Endothelial cell of umbilical vein (primary cell): ENCODE measurements around the gene CTAGE9.

Experiments used
- EZH2 ChIP-seq: IDR thresholded peaks from 2 replicates; pipeline ENCODE4 v1.6.1; 2012; ENCODE audit warnings: borderline replicate concordance, low read depth, mild to moderate bottlenecking, moderate library complexity, low read length, inconsistent platforms; ENCODE audit not compliant: severe bottlenecking
- JUN ChIP-seq: IDR thresholded peaks from 2 replicates; pipeline ENCODE4 v1.6.1; 2011; ENCODE audit warnings: borderline replicate concordance, low read depth; ENCODE audit not compliant: insufficient read length, insufficient read depth
- MAX ChIP-seq: IDR thresholded peaks from 2 replicates; pipeline ENCODE4 v1.6.1; 2011; ENCODE audit not compliant: insufficient read depth, insufficient read length
- MYC ChIP-seq: IDR thresholded peaks from one replicate; pipeline ENCODE4 v1.6.1; 2011; ENCODE audit warnings: mild to moderate bottlenecking, low read depth, low read length
- POLR2A ChIP-seq: IDR thresholded peaks from 2 replicates; pipeline ENCODE4 v1.6.1; 2012; ENCODE audit warnings: low read depth, mild to moderate bottlenecking, control low read depth, low read length
- POLR2AphosphoS5 ChIP-seq: IDR thresholded peaks from 2 replicates; pipeline ENCODE4 v1.6.1; 2012; ENCODE audit warnings: low read depth, mild to moderate bottlenecking, control low read depth, low read length, moderate library complexity; ENCODE audit not compliant: insufficient read depth
- TF ChIP-seq, protein P1 (sequence below), 2 donors: IDR thresholded peaks; 1 replicate in 1 of 2; 2 replicates in 1 of 2; pipeline ENCODE4 v1.5.1; 2011; ENCODE audit warnings: low read length in 2 of 2, mild to moderate bottlenecking in 2 of 2, moderate library complexity in 2 of 2, control low read depth in 1 of 2, inconsistent platforms in 1 of 2, low read depth in 1 of 2; ENCODE audit not compliant: insufficient read depth in 1 of 2; ENCODE audit errors: extremely low read depth in 1 of 2

GRCh38 chr6:131741688-131742393 is 31.0 kb upstream of the CTAGE9 start:
- TF ChIP-seq, protein P1, sequence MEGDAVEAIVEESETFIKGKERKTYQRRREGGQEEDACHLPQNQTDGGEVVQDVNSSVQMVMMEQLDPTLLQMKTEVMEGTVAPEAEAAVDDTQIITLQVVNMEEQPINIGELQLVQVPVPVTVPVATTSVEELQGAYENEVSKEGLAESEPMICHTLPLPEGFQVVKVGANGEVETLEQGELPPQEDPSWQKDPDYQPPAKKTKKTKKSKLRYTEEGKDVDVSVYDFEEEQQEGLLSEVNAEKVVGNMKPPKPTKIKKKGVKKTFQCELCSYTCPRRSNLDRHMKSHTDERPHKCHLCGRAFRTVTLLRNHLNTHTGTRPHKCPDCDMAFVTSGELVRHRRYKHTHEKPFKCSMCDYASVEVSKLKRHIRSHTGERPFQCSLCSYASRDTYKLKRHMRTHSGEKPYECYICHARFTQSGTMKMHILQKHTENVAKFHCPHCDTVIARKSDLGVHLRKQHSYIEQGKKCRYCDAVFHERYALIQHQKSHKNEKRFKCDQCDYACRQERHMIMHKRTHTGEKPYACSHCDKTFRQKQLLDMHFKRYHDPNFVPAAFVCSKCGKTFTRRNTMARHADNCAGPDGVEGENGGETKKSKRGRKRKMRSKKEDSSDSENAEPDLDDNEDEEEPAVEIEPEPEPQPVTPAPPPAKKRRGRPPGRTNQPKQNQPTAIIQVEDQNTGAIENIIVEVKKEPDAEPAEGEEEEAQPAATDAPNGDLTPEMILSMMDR (IDR thresholded peaks at IDR 0.05; ENCODE audit: extremely low read depth in 1 of 2, insufficient read depth in 1 of 2, low read depth in 1 of 2, low read length in 2 of 2) = no peak
- TF ChIP-seq POLR2AphosphoS5 (no peak), POLR2A (no peak), EZH2 (no peak), MYC (no peak), MAX (no peak), JUN (no peak)
